Activated CD4-positive, alpha-beta T cell treated with anti-CD3 and anti-CD28 coated beads, Interleukin-2, amount 50 U/mL, for 24 hours (primary cell): Measurements from ENCODE around the gene CRAT.
"Not testable (repeated sequence)": the region's sequence is repeated elsewhere in the genome, so short reads cannot be mapped to it uniquely, and the experiment has no call there.

Experiments
- DNase-seq, 2 donors: peaks; one replicate each; pipeline ENCODE4 v3.0.0-alpha.2; 2020; ENCODE audit warnings: low read depth in 1 of 2, low spot score in 1 of 2

The CRAT gene

GRCh38 chr9:129138476-129139232 lies 28.1 kb upstream of the CRAT start:
- no peak for DNase-seq

GRCh38 chr9:129138144-129138462 lies 27.5 kb upstream of the CRAT start:
- no peak for DNase-seq

- DNase-seq = no peak
Measured at GRCh38 chr9:129137292-129138143, 26.9 kb upstream of the CRAT start.

DNA sequence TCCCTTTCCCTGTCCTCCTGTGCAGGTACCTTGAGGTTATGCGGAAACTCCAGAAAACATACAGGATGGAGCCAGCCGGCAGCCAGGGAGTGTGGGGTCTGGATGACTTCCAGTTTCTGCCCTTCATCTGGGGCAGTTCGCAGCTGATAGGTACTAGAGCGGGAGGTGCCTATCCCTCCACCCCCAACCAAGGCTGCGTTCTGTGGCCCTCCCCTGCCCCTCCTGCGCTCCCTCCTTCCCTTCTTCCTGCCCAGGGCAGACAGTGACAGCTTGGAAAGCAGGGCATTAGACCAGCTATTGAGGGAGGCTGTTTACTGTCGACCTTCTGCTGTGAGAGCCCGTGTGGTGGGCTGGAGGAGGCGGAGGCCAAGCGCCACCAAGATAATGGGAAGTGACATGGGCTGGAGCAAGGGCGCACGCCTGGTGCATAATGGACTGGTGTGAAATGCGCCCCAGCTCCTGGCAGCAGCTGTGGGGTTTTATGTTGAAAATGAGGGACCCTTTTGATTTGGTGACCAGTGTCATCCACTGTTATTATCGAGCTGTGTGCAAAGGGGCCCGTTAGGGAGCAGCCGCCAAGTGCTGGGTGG lies 25.9 kb upstream of the CRAT start:
- no peak for DNase-seq

GRCh38 chr9:129135476-129135875 lies 24.9 kb upstream of the CRAT start:
- DNase-seq = no peak

DNA sequence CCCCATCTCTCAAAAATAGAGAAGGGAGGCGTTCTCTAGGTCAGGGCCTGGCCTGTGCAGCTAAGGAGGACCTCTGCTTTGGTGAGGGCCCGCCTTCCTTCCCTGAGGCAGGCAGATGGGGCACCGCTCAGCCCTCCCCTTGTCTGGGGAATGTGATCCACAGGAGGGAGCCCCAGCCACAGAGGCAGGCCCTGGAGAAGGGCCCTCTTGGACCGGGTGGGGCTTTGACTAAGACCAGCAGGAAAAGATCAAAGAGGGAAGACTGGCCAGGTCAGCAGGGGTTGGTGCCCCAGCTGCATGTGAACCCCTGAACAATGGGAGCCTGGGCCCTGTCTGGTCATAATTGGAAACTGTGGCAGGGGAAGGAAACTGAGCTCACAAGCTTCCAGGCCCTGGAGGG lies 22.5 kb upstream of the CRAT start:
- DNase-seq = no peak

DNA sequence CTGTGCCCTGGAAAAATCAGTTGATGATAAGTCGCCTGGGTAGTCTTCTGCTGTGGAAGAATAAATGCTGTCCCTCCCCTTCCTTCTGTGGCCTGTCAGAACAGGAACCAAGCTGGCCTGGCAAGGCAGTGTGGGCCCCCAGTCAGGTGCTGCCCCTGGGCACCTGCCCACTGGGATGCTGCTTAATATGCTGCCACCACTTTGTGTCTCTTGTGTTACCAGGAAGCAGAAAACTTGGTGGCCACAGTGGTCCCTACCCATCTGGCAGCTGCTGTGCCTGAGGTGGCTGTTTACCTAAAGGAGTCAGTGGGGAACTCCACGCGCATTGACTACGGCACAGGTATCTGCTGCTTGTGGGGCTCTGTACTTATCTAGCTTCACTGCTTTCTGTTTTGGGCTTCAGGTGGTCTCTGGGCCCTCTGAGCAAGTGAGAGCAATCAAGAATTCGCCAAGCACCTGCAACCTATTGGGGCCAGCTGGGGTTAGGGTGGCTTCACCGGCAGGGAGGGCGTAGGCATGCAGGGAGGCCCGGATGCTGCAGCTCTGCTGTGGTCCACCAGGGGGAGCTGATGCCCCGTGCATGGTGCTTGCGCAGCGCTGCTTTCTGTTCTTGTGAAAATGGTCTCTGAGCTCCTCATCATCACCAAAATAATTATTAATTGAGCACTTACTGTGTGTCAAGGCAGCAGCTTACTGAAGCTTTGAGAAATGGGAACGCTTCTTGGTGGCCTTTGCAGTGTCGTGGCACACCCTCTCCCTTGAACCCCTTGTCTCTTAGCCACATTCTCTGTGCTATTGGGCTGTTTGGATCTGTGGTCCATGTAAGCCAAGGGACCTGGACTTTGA lies 20.9 kb upstream of the CRAT start:
- DNase-seq = peak; percentile 77

DNA sequence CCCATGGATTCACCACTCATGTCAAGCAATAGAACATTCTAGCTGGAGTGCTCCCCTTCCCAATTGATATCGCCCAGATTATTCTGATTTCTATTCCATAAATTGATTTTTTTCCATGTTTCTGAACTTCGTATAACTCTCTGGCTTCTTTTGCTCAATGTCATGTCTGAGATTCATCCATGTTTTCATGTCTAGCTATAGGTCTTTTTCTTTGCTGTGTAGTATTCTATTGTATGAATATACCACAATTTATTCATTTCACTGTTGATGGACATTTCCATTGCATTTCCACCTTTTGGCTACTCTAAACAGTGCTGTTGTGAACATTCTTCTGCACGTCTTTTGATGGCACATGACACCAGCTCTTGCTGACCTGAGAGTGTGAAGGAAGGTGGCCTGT lies 20.2 kb upstream of the CRAT start:
- DNase-seq = no peak

DNA sequence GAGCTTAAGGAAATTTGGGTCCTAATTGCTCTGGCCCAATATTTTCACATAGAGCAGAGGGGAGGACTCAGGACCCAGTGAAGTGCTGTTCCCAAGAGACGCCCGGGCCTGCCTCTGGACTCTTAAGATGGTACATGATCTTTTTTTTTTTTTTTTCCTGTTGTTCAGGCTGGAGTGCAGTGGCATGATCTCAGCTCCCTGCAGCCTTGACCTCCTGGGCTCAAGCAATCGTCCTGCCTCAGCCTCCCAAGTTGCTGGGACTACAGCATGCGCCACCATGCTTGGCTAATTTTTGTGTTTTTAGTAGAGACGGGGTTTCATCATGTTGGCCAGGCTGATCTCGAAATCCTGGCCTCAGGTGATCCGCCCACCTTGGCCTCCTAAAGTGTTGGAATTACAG lies 19.7 kb upstream of the CRAT start:
- DNase-seq = not testable (repeated sequence)

- no peak for DNase-seq
Measured at GRCh38 chr9:129128689-129129088, 18.1 kb upstream of the CRAT start.

DNA sequence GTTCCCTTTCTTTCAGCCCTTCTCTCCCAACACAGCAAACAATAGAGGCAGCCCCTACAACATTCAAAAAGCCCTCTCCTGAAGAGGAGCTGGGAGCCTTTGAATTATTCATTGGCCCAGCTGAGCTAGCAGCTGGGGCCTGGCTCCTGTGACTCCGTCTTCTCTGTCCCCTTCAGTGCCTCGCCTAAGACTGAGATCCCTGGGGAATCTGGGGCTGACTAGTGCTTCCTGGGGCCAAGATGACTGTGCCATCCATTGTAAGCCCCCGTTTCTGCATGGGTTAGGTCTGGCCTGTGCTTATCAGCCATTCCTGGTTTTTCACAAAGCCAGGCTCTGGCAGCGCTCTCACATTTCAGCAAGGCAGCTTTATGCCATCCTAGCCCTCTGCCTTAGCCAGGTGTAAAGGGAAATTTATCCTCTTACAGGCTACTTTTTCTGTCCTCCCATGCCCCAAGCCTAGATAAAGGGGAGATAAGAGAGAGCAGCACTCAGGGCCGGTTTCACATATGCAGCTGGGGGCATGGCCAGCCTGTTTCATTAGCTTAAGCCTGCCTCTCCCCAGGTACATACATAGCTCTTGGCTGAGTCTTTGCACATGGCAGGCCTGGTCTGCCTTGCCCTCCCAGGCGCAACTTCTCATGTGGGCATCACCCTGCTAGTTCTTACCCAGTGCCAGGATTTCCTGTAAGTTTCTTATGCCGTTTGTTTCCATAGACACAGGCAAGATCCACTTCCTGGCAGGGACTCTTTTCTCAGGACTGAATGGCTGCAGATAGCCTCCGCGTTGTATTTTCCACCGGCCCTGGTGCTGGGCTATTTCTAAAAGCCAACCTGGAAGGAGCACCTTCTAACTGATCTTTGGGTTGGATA lies 16.4 kb upstream of the CRAT start:
- DNase-seq = no peak

DNA sequence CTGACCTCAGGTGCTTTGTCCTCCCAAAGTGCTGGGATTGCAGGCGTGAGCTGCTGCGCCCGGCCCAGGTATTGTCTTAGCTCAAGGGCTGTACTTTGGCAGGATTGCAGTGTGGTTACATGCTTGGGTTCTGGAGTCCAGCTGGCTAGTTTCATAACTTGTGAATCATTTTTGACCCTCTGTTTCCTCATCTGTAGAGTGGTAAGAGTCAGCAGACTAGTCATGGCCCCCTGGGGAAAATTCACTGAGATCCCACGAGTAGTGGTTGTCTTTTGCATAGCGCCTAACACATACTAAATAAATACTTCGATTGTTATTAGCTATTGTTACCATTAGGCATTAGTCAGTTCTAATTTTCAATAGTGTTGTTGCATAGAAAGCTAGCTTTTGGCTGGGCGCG lies 14.9 kb upstream of the CRAT start:
- DNase-seq = no peak

GRCh38 chr9:129124506-129125069 lies 14.0 kb upstream of the CRAT start:
- no peak for DNase-seq

- not testable (repeated sequence) for DNase-seq
Measured at GRCh38 chr9:129122976-129123375, 12.4 kb upstream of the CRAT start.

- DNase-seq = no peak
Measured at GRCh38 chr9:129122133-129122532, 11.5 kb upstream of the CRAT start.

DNA sequence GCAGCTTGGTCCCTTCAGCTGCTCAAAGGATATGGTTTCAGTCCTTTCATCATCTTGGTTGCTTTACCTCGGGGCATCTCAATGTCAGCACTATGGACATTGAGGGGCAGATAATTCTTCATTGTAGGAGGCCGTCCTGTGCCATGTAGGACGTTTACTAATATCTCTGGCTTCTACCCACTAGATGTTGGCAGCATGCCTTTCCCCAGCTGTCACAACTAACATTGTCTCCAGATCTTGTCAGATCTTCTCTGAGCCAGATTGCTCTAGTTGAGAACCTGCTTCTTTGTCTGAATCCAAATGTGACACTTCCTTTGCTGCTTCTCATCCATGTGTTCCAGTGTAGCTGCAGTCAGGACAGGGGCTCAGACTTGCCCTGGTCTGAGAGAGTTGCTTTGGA lies 10.9 kb upstream of the CRAT start:
- no peak for DNase-seq

- no peak for DNase-seq
Measured at GRCh38 chr9:129118799-129119198, 8.2 kb upstream of the CRAT start.

DNA sequence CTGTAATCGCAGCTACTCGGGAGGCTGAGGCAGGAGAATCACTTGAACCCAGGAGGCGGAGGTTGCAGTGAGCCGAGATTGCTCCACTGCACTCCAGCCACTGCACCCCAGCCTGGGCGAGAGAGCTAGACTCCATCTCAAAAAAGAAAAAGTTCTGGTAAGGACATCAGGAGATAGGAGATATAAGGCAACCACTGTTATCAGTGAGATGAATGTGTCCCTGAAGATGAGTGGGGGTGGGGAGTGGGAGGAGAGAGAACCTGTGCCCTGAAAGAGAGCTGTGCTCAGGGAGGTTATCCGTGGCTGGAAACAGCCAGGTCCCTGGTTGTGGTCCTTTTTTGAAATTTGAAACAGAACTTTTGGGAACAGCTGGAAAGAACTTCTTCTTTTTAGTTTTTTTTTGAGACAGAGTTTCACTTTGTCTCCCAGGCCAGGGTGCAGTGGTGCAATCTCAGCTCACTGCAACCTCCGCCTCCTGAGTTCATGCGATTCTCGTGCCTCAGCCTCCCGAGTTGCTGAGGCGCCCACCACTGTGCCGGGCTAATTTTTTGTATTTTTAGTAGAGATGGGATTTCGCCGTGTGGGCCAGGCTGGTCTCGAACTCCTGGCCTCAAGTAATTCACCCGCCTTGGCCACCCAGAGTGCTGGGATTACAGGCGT lies 3.2 kb upstream of the CRAT start:
- DNase-seq = no peak

DNA sequence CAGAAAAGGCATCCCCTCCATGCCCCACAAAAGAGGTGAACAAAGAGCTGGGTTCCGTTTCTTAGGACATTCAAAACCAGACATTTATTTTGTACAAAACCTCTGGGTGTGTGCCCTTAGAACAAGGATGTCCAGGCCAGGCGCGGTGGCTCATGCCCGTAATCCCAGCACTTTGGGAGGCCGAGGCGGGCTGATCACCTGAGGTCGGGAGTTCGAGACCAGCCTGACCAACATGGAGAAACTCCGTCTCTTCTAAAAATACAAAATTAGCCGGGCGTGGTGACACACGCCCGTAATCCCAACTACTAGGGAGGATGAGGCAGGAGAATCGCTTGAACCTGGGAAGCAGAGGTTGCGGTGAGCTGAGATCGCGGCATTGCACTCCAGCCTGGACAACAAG lies 1.9 kb upstream of the CRAT start:
- not testable (repeated sequence) for DNase-seq
